Upper lobe of left lung (tissue), 4 donors: ENCODE measurements around the gene CNTN6.

Experiments
- CTCF ChIP-seq, 6 experiments: fragments of 450-650 bp in 4 of 6; fragments of 200-600 bp in 2 of 6; sonication (generic) in 2 of 6; IDR thresholded peaks; one replicate each; pipeline ENCODE4 v1.5.1; 2016 to 2019; ENCODE audit warnings: antibody characterized with exemption in 6 of 6
- POLR2A ChIP-seq, 4 donors: fragments of 450-650 bp; IDR thresholded peaks; one replicate each; pipeline ENCODE4 v1.5.1; 2016 to 2017; ENCODE audit warnings: antibody characterized with exemption in 4 of 4, mild to moderate bottlenecking in 2 of 4
- POLR2AphosphoS5 ChIP-seq, 2 donors: sonication (generic); formaldehyde crosslinking; IDR thresholded peaks; one replicate each; pipeline ENCODE4 v1.5.1; 2017; ENCODE audit warnings: antibody characterized with exemption in 2 of 2

GRCh38 chr3:1288805-1289494 is 196.1 kb downstream of the CNTN6 start:
- TF ChIP-seq CTCF (IDR thresholded peaks at IDR 0.05) (no peak), POLR2AphosphoS5 (IDR thresholded peaks at IDR 0.05) (no peak), POLR2A (IDR thresholded peaks at IDR 0.05) (no peak)
